NCI-H2196 (cell line): ENCODE results near the gene TAX1BP3.
"Not testable (repeated sequence)": the region's sequence is repeated elsewhere in the genome, so short reads cannot be mapped to it uniquely, and the experiment has no call there.

ENCODE experiments used
- DNase-seq: peaks from one replicate; lab custom pipeline; 2025; ENCODE audit not compliant: unreplicated experiment; lab: John Stamatoyannopoulos, UW

Gene TAX1BP3, protein sequence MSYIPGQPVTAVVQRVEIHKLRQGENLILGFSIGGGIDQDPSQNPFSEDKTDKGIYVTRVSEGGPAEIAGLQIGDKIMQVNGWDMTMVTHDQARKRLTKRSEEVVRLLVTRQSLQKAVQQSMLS

DNA sequence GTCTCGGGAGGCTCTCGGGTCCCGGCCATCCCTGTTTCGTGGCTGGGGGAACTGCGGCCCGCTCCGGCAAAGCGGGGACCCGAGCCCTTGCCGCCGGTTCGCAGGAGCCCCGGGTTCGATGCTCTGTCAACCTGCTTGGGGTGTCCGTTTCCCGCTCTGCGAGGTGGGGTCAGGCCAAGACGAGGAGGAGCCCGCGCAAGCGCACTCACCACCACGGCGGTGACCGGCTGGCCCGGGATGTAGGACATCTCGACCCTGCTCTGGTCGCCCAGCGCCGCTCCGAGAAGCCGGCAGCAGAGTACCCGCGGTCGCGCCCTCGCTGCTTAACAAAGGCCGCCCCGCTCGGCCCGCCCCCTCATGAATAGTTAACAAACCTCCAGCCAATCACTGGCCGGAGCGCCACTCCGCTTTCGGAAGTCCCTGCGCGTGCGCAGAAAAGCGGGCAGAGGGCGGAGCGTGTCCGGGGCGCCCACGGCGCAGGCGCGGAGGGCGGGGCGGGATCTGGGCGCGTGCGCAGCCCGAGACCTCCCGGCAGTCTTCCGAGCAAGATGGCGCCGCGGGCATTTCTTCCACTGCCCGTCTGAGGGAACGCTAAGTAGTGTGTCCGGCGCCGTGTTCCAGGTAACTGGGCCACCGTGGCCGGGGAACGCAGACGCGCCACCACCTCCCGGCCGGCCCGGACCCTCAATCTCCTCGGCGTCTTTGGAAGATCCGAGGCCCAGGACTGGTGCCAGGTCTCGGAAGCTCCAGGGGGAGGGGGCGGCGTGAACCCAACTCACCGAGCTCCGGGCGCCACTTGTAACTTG is at the start of gene TAX1BP3, which contains the start of gene EMC6:
Gene TAX1BP3, minus strand, starts transcription at position 300 of the 806 bp plus-strand sequence. Its CDS starts 52 bp downstream, at position 248.
Gene EMC6, plus strand, starts transcription at position 534 of the 806 bp plus-strand sequence. CDS start 335 bp downstream, outside the sequence.
- peak; percentile 92 for DNase-seq

DNA sequence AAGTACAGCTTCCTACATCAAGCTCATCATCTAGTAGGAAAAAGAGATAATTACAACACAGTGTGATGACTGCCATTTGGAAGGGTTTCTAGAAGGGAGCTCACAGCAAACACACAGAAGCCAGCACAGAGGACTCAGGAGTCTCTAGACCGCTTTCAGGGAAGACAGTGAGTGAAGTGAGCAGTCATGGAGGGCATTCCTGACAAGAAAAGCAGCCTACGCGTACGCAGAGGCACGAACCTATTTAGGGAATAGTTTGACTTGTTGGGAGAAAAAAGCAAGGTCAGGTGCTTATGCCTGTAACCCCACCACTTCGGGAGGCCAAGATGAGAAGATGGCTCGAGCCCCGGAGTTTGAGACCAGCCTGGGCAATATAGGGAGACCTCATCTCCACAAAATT is 46.9 kb upstream of the TAX1BP3 start:
- no peak for DNase-seq

DNA sequence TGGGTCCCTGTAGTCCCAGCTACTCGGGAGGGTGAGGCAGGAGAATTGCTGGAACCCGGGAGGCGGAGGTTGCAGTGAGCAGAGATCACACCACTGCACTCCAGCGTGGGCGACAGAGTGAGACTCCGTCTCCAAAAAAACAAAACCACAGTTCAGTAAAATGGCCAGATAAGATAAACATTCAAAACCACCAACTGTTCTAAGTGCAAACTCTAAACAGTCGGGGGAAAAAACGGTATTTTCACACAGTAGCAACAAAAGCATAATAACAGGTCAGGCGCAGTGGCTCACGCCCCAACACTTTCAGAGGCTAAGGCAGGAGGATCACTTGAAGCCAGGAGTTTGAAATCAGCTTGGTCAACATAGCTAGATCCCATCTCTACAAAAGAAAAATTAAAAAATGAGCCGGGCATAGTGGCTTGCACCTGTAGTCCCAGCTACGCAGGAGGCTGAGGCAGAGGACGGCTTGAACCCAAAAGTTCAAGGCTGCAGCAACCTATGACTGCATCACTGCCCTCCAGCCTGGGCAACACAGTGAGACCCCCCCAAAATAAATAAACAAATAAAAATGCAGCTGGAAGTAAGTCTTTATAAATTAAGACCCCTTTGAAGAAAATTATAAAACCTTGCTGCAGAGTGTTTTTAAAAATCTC is 44.6 kb upstream of the TAX1BP3 start:
- DNase-seq, result no peak

DNA sequence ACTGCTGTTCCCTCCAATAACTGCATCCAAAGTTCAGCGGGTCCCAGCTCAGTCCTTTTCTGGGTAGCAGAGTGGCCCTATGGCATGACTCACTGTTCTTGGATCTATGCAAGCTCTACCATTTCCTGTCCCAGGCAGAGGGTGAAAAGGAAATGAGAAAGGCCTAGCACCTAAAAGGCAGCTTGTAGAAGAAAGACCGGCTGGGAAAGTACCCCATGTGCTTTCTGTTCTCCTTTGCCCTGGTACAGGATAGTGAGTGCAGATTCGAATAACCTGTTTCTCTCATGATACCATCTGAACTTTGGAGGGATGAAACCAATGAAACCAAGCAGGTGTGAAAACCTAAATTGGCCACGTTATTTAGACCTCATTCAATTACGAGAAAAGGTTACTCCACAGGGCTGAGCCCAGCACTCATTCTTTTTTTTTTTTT is 42.6 kb upstream of the TAX1BP3 start:
- DNase-seq, result no peak

DNA sequence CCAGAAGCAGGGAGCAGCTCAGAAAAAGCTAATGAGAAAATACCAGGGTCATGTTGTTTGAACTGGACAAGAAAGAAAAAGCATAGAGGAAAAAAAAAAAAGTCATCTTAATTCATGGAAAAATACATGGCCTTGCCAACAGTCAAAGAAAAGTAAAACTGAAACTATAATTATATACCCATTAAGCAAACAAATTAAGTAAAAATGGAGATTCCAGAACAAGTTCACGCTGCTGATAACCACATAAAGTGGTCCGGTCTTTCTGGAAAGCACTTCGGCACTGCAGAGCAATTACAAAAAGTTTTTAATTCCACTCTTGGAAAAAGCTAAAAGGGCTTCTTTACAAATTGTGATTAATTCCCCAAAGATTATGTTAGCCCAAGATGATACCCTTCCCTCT is 40.0 kb upstream of the TAX1BP3 start:
- no peak for DNase-seq

DNA sequence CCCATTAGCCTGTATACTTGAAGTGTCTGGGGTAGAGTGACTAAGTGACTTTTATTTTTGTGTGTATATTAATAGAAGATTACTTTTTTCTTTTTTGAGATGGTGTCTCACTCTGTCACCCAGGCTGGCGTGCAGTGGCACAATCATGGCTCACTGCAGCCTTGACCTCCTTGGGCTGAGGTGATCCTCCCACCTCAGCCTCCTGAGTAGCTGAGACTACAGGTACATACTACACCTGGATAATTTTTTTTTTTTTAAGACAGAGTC is 37.3 kb upstream of the TAX1BP3 start:
- DNase-seq, result not testable (repeated sequence)

DNA sequence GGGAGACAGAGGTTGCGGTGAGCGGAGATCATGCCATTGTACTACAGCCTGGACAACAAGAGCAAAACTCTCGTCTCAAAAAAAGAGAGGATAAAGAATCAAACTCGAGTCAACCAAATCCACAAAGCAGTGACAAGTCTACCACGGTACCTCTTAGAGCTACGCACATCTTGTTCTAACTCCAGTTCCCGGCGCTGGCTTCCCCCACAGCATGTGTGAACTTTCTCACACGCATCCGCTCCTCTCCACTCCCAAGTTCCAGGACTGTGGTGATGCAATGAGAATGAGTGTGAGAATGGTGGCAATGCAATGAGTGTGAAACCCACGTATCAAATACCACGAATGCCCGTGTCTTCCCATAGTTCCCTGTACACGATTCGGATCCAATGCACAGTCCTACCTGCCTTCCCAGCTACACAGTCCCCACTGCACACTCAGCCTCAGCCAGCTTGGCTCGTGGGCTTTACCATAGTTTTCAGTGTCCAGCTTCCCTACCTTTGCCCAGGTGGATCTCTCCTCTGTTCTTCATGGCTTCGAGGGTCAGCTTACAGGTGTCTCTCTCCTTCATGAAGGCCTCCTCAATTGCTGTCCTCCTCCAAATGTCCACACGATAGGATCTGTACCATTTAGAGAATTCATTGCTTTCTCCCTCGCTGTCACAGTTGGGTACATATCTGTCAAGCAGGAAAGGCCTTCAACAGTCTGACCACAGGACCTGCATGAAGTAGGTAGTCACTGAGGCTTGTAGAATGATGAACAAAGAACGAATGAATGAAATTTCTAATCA is 36.7 kb upstream of the TAX1BP3 start:
- no peak for DNase-seq

DNA sequence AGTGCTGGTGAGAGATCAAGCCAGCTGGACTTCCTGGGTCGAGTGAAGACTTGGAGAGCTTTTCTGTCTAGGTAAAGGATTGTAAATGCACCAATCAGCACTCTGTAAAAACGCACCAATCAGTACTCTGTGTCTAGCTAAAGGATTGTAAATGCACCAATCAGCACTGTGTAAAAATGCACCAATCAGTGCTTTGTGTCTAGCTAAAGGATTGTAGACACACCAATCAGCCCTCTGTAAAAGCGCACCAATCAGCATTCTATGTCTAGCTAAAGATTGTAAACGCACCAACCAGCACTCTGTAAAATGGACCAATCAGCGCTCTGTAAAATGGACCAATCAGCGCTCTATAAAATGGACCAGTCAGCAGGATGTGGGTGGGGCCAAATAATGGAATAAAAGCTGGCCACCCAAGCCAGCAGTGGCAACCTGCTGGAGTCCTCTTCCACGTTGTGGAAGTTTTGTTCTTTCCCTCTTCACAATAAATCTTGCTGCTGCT is 33.7 kb upstream of the TAX1BP3 start:
- DNase-seq, result not testable (repeated sequence)

DNA sequence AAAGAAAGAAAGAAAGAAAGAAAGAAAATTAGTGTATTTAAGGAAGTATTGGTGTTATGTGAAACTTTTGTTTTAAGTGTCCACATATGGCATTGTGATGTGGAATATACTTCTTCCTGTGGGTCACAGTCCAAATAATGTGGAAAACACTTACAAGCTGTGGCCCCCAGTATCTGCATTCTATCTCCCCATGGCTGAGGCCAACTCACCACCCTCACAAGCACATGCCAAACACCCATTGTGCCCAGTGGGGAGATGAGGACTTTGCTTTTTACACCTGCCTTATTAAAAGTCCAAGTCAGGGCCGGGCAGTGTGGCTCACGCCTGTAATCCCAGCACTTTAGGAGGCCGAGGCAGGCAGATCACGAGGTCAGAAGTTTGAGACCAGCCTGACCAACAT is 31.6 kb upstream of the TAX1BP3 start:
- no peak for DNase-seq

DNA sequence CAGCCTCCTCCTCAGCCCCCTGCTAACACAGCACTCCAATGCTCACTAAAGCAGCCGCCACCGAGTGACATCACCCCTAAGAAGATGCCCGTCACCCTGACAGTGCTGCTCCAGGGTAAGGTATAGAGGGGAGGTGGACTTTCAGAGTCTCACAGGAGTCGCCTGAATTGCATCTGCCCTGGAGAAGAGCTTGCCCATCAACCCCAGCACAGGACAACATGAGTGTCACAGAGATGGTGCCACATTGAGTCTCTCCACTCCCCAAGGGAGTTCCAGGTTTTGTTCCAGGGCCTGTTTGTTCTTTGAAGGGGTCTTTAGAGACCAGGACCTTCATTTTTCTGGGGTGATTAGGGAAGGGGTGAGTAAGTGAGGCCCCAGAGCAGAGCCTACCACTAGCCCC is 29.8 kb upstream of the TAX1BP3 start:
- no peak for DNase-seq

DNA sequence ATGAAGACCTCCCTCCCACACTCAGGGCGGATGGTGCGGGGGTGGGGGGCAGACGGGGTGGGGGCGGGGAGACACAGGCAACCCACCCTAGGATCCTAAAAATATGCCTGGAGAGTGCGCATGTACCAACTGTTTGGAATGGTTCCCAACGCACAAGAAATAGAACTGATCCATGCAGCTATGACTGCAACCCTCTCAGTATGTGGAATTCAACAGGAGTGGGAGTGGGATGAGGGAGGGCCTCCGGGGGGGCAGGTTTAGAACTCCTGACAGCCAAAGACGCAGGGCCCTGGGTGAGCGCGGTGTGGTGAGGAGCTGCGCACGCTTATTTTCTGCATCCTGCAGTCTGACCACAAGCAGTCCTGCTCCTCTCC is 28.7 kb upstream of the TAX1BP3 start:
- no peak for DNase-seq

DNA sequence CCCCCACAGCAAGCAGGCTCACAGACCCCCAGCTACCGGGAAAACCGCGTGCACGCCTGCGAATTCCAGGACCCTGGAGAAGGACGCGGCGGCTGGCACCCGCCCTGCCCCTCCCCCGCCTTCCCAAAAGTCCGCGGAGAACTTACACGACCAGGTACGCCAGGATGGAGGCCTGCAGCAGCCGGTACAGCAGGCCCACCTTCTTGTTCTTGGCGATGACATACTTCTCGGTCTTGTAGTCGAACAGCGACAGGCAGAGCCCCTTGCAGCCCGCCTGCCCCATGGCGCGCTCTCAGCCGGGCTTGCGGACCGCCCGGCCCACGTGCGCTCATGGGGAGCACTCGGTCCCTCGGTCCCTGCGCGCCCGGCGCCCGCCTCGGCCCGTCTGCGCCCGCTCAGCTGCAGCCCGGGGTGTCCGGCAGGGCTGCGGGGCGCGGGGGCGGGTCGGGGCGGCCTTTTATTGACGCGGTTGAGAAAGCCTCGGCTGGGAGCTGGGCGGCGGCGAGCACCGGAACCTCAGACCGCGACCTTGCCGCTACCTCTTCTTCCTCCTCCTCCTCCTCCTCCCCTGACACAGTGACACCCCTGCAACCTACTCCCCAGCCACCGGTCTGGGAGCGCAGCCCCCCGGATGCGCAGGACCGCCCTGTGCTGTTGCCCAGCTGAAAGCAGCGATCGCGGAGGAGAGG is 27.5 kb upstream of the TAX1BP3 start, which contains the start of gene P2RX5:
Gene P2RX5, minus strand, starts transcription at position 433 of the 689 bp plus-strand sequence. Its CDS starts 150 bp downstream, at position 283.
- DNase-seq, result no peak

DNA sequence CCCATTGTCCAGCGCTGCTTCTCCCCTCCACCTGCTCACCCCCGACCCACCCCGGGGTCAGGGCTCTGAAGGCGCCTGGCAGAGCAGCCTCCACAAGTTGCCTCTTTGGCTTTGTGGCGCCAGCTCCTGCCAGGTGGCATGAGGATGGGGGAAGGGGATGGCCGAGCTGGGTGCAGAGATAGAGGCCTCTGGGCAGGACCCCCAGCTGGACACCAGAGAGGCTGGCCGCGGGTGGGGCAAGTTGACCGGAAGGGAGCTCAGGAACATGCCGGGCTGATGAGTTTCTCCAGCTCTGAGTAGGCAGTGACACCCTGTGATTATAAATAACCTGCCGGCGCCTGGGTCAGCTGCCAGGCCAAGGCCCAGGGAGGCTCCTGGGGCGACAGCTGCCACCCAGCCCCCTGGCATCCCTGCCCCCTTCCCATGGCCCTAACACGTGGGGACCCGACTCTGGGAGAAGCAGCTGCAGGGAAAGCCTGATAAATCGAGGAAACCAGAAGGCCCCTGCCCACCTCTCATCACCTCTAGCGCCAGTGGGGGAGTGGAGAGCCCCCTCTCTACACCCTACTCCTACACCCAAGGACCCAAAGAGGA is 26.8 kb upstream of the TAX1BP3 start:
- no peak for DNase-seq

DNA sequence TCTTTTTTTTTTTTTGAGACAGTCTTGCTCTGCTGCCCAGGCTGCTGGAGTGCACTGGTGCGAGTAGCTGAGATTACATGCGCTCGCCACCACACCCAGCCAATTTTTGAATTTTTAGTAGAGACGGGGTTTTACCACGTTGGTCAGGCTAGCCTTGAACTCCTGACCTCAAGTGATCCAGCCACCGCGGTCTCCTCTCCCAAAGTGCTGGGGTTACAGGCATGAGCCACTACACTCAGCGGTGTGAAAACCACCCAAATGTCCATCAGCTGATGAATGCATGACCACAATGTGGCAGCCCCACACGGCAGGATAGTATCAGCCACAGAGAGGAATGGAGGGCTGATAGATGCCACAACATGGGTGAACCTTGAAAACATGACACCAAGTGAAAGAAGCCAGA is 25.5 kb upstream of the TAX1BP3 start:
- no peak for DNase-seq

DNA sequence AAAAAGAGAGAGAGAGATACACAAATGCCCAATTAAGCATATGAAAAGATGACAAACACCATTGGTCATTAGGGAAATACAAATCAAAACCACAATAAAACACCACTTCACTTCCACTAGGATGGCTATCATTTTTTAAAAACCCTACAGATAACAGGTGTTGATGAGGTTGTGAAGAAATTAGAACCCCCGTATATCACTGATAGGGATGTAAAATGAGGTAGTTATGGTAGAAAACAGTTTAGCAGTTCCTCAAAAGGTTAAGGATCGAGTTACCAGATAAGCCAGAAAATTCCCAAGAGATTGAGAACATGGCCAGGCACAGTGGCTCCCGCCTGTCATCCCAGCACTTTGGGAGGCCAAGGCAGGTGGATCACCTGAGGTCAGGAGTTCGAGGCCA is 24.8 kb upstream of the TAX1BP3 start:
- DNase-seq, result no peak

DNA sequence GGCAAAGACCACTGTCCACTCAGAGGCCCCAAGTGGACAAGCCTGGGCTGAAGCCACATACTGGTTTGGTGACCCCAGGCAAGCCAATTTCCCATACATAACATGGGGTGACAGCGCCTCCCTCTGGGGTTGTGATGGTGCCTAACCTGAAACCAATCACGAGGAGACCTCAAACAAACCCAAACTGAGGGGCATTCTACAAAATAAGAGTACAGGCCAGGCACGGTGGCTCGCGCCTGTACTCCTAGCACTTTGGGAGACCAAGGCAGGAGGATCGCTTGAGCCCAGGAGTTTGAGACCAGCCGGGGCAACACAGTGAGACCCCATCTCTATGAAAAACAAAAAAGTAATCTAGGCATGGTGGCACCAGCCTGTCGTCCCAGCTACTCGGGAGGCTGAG is 24.0 kb upstream of the TAX1BP3 start:
- DNase-seq, result no peak

DNA sequence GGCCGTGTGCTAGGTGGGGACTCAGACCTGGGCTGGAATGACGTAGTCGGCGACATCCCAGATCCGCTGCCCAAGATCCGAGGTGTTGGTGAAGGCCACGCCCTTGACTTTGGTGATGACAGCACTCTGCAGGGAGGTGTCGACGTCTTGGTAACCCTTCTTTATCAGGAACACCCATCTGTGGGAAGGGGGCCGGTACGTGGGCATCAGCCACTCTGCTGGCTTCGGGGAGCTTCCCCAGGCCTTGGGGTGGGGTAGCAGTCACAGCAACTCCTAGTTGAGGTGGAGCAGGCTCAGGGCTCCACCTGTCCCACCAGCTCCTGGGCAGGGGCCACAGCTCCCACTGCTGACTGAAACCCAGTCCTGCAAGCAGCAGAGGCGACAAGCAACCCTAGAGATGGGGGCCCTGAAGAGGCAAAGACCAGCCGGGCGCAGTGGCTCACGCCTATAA is 23.3 kb upstream of the TAX1BP3 start:
- no peak for DNase-seq

DNA sequence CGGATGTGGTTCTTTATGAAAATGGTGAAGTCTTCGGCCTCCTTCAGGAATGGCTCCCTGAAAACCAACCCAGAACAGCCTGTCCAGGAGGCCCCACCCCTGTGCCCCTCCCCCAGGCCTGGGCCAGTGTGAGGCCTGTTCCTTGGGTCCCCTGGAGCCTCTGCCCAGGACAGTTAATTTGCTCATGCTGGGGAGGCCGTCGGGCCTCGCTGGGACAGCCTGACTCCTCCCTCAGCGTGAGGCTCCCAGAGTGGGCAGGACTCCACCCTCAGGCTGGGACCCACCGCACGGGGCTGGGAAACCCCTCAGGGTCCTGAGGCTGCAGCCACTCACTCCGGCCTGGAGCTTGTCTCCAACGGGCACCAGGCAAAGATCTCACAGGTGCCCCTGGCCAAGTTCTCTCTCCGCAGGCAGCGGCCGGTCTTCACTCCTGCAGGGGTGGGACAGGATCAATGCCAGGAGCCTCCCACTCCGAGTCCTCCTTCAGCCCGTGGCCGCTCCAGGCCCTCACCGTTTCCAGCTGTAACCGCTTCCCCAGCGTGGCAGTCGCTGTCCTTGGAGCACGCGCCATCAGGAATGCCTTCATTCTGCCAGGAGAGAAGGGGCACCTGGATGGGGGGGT is 21.8 kb upstream of the TAX1BP3 start:
- no peak for DNase-seq

DNA sequence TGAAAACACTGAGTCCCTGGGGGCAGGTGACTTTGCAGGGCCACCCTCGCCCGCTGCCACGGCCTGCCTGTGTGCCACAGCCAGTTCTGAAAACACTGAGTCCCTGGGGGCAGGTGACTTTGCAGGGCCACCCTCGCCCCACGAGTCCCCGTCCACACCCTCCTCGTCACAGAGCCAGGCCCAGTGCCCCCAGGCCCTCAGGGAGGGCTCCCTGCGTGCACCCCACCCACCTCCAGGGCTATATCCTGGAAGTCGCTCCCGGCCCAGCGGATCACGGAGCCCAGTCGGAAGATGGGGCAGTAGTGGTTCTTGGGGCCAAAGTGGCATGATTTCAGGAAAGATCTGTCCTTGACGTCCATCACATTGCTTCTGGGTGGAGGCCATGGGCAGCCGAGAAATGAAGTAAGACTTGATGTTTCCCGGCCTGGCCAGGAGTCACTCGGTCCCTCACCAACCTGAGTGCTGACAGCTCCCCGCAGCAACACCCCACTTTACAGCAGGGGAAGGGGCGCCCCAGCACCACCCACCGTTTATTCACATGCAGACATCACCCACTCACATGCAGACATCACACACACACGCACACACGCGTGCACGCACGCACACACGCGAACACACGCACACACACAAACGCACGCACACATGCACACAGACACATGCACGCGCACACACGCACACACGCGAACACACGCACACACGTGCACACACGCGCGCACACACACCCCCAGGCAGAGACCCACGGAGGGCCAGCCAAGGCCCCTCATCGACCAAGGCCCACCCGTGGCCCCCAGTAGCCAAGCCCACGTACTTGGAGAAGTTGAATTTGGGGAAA is 21.1 kb upstream of the TAX1BP3 start:
- no peak for DNase-seq
